Measurements from ENCODE around the gene NPLOC4.

DNA sequence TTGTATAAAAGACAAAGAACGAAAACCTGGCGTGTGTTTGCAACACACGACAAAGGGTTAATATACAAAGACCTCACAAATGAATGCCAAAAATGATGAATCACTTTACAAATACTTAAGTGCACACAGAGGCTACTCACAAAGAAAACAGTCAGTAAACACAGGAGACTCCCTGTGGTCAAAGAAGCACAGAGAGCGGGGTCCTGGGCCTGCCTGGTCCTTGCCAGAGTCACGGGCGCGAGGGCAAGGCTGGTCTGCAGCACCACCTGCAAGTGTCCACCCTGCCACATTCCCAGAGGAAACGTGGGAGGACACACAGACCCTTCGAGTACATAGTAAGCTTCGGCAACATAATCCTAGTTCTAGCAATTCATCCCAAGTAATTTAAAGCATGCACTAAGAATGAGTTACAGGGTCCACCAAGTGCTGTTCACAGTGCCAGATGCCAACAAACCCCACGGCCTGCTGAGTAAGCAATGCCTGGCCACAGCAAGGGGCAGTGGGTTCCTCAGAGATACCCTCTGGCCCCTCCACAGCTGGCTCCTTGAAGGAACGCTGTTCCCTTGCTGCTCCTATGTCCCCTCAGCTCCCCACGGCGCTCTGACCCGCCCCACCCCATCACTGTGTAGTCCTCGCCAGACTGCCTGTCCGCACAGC lies 60.2 kb downstream of the NPLOC4 start:
- TF ChIP-seq, protein P1, sequence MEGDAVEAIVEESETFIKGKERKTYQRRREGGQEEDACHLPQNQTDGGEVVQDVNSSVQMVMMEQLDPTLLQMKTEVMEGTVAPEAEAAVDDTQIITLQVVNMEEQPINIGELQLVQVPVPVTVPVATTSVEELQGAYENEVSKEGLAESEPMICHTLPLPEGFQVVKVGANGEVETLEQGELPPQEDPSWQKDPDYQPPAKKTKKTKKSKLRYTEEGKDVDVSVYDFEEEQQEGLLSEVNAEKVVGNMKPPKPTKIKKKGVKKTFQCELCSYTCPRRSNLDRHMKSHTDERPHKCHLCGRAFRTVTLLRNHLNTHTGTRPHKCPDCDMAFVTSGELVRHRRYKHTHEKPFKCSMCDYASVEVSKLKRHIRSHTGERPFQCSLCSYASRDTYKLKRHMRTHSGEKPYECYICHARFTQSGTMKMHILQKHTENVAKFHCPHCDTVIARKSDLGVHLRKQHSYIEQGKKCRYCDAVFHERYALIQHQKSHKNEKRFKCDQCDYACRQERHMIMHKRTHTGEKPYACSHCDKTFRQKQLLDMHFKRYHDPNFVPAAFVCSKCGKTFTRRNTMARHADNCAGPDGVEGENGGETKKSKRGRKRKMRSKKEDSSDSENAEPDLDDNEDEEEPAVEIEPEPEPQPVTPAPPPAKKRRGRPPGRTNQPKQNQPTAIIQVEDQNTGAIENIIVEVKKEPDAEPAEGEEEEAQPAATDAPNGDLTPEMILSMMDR (conservative IDR thresholded peaks at IDR 0.05), result no peak
- TF ChIP-seq EZH2 (IDR thresholded peaks at IDR 0.05; ENCODE audit: low read depth), result no peak
